NCI-H1105 (cell line): Measurements from ENCODE around the gene AVEN.
"Not testable (repeated sequence)": the region's sequence is repeated elsewhere in the genome, so short reads cannot be mapped to it uniquely, and the experiment has no call there.

Source experiments
- DNase-seq: peaks from one replicate; lab custom pipeline; 2025; lab: John Stamatoyannopoulos, UW

AVEN gene

DNA sequence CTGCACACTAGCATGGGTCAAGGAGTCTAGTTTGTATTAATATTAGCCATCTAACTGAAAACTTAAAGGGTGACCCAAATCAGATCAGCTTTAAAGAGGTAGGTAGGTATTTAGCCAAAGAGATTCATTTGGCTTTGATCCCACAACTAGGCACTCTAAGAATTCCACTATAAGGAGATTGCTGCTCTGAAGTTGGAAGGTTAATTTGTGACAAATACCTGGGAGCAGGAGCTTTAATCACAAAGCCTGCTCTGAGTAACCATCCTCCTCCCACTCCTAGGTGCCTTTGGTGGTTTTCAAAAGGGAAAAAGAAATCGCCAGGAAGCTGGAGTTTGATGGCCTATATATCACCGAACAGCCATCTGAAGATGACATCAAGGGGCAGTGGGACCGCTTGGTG is 191.0 kb downstream of the AVEN start:
- DNase-seq = no peak

DNA sequence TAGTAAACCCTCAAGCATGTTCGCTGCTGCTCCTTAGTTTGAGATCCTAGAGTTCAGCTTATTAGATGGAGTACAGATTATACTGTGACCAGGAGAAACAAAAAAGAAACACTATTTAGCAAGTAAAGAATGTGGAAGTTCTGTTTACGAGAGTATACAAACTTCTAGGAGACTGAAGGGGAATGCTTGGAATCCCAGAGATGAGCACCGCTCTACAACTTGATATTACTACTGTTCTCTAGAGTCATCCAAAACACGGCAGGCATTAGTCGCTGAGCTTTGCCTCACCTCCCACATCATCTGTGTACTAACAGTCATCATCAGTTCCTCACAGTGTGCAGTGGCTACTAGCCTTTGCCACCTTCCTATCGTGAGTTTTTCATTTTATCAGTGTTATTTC is 192.1 kb downstream of the AVEN start:
- no peak for DNase-seq

DNA sequence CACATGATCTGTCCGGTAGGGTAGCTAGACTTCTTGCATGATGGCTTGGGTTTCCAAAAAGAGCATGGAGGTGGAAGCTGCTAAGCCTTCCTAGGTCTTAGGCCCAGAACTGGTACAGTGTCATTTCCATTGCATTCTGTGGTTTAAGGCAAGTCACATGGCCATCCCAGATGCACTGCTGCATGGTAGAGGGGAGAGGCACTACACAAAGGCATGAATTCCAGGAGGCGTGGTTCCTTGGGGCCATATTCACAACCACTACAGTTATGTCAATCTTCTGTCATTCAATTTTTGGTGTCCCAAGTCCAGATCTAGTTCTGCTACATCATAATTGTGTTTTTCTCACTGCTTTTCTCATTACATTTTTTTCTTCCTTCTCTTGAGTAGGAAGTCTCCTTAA is 192.9 kb downstream of the AVEN start:
- no peak for DNase-seq

DNA sequence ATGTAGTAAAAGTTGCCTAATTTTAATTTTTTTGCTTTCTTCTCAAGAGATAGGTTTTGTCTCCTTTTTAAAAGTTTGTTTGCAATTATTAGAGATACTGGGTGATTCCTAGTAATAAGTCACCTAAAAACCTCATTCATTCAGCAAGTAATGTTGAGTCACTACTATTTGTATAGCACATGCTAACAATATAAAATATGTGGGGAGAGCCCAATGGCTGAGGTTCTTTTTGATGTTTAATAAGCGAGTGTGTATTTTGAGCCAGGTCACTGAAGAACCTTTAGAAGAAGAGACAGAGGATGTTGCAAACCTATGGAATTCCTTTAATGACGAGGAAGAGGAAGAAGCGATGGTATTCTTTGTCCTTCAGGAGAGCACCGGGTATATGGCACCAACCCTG is 194.4 kb downstream of the AVEN start:
- DNase-seq = no peak

DNA sequence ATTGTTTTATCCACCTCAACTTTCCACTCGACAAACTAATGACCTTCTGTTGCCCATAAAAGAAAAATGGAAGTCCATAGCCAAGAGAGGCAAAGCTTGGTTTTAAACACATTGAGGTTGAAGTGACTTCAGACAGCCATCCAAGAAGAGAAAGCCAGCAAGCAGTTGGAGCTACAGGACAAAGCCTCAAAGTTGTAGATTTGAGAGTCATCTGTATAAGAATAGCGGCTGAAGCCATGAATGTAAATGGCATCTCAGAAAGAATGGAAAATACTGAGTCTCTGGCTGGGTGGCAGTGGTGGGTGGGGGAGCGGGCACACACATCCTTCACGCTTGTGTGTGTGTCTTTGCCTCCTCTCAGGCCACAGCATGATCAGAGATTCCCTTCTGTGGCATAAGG is 194.8 kb downstream of the AVEN start:
- no peak for DNase-seq

DNA sequence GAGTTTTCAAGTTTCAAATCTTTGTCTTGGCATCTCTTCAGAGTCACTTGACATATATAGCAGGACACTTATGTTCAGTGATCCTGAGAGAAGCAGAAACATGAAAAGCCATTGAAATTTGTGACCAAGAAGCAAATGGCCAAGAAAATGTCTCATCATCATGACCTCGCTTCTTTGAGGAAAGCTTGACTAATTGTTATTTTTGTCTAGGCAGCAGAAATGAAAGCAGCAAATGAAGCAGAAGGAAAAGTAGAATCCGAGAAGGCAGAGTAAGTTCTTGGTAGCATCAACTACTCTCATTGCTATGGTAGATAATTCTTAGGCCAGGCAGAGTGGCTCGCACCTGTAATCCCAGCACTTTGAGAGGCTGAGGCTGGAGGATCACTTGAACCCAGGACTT is 198.4 kb downstream of the AVEN start:
- DNase-seq = no peak

DNA sequence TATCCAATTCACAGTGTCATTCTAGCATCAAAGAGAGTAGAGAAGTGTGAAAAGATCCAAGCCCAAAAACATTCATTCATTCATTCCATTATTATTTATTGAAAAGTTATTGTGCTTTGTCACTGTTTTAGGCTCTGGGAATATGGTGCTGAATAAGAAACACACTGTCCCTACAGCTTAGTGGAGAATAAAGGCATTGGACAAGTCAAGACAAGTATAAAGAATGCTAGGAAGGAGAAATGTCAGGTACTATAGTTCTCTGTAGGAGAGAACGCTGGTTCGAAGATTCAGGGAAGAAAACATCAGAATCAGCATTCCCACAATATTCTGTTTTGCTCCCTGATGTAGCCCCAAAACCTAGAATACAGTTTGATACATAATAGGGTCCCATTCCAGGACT is 199.5 kb downstream of the AVEN start:
- no peak for DNase-seq

DNA sequence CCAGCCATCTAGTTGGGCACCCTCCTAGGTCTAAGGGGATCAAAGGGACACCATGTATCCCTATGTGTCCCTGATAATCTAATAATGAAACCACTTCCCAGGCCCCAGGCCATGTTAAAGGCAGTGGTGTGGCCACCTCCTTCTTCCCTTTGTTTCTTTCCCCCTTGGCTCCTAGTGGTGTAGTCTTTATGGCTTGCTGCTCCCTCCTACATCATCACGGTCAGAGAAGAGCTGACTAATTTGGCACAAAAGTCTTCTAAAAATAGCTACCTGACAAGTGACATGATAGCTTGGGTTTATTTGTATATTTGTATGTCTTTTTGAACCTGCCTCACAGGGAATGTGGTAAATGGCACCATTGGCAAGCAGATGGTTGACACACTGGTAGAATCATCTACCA is 201.7 kb downstream of the AVEN start:
- DNase-seq = no peak

DNA sequence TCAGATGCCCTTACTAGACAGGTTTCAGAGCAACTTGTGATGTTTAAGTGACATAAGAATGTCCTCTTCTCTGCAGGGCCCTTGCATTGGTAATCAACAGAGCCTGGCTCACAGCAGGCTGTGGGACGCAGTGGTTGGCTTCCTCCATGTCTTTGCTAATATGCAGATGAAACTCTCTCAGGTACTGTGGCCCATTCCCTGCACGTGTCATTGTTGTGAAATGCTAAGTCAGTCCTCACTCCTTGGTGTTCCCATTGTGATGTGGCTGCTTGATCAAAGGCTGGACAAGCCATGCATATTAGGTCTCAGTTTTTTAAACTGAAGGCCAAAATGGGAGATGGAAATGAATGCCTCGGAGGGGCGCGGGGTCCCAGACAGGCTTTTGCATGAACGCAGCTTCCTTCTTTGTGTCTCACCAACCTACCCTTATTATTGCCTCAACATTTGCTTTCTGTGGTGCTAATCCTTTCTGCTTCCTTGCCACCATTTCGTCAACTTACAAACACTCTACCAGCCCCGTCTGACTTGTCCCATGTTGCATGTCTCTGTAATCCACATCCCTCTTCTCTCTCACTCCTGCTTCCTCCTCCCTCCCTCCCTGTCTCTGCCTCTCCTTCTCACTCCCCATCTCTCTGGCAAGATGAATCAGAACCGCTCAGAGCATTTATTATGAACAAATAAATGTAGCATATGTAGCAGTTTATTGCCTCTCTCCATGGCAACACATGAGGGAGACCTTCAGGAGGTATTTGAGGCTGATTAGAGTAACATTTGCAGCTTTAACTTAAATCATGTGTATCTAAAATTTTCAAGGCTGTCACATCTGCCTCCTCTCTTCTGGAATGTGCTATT is 203.9 kb downstream of the AVEN start:
- no peak for DNase-seq

DNA sequence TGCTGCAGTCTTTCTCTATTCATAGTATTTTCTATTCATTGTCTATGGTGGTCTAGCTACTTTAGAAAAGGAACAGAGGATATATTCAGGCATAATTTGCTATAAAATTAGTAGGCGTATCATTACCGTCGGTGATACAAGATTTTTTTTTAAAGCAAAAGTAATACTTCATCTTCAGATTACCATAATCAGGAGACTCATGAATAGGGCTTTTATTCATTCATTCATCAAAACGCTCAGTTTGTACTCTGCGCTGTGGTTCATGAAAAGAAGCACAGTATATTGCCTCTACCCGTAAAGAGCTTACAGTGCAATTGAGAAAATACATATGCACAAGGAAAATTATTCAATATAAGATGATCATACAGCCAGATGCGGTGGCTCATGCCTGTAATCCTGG is 207.4 kb downstream of the AVEN start:
- DNase-seq = no peak

DNA sequence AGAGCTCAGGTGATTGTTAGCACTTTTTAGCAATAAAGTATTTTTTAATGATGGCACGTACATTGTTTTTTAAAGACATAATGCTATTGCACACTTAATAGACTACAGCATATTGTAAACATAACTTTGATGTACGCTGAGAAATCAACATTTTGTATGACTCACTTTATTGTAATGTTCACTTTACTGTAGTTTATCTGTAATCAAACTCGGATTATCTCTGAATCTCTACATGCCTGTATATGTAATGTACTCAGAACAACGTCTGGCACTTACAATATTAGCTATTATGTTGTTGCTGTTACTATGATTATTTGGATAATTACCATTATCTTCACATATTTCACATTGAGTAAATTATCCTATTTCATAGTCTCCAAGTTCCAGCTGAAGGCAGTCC is 208.7 kb downstream of the AVEN start:
- DNase-seq = no peak

DNA sequence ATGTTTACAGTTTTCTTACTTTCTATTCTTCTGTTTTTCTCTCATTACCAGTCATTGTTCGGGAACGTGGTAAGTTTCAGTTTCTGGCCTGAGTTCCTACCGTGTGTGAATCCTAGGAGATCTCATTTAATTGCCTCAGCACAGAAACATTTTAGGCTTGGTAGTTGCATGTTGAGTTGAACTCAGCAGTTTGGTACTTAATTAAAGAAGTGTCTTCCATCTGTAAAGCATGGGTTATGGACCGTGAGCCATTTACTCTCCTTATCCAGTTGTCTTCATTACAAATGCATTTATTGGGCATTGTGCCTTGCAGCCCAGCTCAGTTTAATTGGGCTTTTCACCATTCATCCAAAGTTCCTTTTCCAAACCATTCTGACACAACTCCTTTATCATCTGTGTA is 212.8 kb downstream of the AVEN start:
- DNase-seq = no peak

DNA sequence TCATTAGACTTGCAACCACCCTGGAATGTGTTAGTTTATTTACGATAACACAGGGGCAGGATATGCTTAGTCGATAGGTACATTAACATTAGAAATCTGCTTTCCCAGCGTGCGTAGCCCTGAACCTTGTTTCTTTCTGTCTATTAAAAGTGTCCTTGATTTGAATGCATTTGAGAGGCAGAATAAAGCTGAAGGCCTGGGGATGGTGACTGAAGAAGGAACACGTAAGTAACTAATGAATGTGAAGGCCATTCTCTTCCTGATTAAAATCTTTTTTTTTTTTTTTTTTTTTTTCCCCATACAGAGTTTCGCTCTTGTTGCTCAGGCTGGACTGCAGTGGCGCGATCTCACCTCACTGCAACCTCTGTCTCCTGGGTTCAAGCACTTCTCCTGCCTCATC is 213.6 kb downstream of the AVEN start:
- DNase-seq = no peak

DNA sequence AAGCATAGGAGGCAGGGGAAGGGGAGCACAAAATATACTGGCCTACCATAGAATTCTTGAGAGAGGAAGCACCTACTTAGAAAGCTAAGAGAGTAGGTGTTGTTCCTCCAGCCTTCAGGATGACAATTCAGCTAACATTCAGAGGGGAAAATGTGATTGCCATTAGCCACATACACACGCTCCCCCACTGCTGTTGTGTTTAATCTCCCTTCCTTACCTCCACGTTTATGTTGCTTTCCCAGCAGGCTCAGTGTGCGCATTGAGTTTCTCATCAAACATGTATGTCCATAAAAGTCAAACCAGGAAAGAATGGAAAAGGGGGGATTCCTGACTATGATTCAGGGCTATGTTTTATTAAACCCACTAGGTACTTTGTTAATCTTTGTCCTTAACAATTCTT is 215.9 kb downstream of the AVEN start:
- no peak for DNase-seq

DNA sequence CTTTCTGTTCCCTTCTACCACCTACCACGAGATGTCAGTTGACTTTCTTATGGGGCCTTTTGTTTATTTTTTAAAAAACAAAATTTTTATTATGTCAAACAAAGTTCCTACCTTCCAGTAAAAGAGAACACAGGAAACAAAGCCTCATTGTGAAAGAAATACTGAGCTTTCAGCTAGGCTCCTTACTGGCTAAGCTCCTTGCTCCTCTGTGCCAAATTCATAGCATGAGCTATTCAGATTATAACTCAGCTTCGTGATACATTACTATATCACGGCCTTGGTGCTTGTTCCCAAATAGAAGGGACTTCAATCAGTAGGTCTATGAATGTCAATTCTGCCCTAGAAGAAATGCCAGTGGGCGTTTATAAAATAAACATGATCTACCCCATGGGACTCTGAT is 216.5 kb downstream of the AVEN start:
- no peak for DNase-seq

DNA sequence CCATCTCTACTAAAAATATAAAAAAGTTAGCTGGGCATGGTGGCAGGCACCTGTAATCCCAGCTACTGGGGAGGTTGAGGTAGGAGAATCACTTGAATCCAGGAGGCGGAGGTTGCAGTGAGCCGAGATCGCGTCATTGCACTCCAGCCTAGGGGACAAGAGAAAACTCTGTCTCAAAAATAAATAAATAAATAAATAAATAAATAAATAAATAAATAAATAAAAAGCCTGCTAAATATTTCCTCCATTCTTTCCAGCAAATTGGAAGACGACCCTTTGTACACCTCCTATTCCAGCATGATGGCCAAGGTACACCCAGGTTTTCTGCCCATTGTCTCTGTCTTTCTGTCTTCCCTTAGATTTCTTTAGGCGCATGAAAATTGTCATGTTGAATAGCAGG is 219.5 kb downstream of the AVEN start:
- DNase-seq = not testable (repeated sequence)
